ENCODE data around the gene ALK.

The ALK gene

GRCh38 chr2:29644949-29645348 lies 276.4 kb downstream of the ALK start:
- H3K27ac ChIP-seq: no peak overlapping the region
- no peak for TF ChIP-seq ZFX (IDR thresholded peaks at IDR 0.05)
- peak; percentile 13 for TF ChIP-seq CTCF (conservative IDR thresholded peaks at IDR 0.05)

DNA sequence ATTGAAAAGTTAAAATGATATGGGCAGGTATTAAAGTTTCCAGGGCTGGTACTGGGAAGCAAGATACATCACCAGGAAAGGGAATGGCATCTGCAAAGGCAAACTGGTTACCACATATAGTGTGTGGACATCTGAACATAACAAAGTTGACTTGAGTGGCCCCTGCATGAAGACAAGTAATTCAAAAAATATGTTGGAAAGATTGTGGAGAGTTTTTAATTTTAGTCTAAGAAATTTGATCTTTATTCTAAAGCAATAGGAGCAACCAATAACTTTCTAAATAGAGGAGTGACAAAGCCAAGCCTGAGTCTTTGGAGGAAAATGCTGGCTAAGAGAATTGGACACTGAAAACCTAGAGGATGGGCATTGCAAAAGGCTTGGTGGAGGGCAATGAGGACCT lies 278.2 kb downstream of the ALK start:
- no peak overlapping the region for H3K27ac ChIP-seq
- TF ChIP-seq ZFX (IDR thresholded peaks at IDR 0.05) (no peak), CTCF (conservative IDR thresholded peaks at IDR 0.05) (no peak)

DNA sequence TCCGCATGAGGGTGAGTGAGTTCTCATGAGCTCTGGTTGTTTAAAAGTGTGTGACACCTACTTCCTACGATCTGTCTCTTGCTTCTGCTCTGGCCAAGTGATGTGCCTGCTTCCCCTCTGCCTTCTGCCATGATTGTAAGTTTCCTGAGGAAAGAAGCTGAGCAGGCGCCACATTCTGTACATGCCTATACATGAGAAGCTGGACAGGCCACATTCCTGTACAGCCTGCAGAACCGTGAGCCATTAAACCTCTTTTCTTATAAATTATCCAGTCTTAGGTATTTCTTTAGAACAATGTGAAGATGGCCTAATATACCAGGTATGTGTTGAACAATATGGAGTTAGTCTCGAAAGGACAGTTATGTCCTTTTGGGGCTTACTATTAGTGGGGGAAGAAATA lies 281.0 kb downstream of the ALK start:
- H3K27ac ChIP-seq: no peak overlapping the region
- TF ChIP-seq ZFX (IDR thresholded peaks at IDR 0.05) (no peak), CTCF (conservative IDR thresholded peaks at IDR 0.05) (no peak)

DNA sequence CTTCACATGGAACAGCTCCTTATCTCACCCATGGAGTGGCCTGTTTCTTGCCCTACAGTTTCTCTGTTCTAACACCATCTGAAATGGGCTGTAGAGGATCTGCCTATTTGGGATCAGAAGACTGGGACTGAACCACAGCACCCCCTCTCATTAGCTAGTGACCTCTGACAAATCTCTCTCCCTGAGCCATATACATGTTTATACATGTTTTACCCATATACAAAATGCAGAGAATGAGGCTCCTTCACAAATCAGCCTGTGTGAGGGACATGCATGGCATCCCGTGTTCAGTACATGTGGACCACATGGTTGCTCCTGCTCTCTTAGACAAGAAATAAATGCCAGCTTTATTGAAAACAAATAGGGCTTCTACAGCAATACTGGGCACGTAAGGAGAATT lies 282.7 kb downstream of the ALK start:
- TF ChIP-seq ZFX (IDR thresholded peaks at IDR 0.05) (no peak), CTCF (conservative IDR thresholded peaks at IDR 0.05) (no peak)
- no peak overlapping the region for H3K27ac ChIP-seq

GRCh38 chr2:29634916-29635315 lies 286.5 kb downstream of the ALK start:
- no peak for TF ChIP-seq ZFX (IDR thresholded peaks at IDR 0.05)
- no peak for TF ChIP-seq CTCF (conservative IDR thresholded peaks at IDR 0.05)

DNA sequence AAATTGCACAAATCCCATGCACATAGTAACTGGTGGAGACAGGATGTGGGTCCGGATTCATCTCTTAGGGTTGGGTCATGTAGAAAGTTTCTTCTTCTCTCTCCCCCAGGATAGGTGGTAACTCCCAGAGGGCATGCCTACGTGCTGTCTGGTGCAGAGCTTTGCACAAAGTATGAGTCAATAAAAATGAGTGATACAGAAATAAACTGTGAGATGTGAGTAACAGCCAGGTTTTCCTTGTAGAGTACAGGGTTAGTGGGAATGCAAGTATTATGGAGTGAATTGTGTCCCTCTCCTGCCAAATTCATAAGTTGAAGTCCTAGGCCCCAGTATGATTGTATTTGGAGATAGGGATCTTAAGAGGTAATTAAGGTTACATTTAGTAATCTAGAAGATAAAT lies 289.4 kb downstream of the ALK start:
- H3K27ac ChIP-seq: no peak overlapping the region
- no peak for TF ChIP-seq ZFX (IDR thresholded peaks at IDR 0.05)
- TF ChIP-seq CTCF (conservative IDR thresholded peaks at IDR 0.05): no peak

More at GRCh38 chr2:29634916-29635315, 286.5 kb downstream of the ALK start:
- no peak overlapping the region for H3K27ac ChIP-seq

DNA sequence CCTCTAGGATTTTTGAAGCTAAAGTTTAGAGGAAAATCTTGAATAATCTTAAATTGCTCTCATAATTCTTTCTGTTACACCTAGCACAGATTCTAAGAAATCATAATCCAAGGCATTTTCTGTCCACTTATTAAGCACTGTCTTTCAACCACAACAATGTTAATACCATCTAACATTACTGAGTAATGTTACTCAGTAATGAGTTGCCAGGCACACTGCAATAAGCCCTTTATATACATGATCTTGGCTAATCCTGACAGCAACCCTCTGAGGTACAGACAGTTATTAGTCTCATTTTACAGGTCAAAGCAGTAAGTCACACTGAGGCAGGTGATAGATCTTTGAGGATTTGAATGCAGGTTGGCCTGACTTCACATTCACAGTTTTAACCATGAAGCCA lies 291.9 kb downstream of the ALK start:
- TF ChIP-seq ZFX (IDR thresholded peaks at IDR 0.05) (no peak), CTCF (conservative IDR thresholded peaks at IDR 0.05) (no peak)
- no peak overlapping the region for H3K27ac ChIP-seq
